ENCODE measurements around the gene RNF130. TPM values are rescaled to one million over a fixed set of nuclear protein-coding genes. Genes with fewer than 3 reads are reported as not detected.

RNF130 gene
- total and polyA plus RNA-seq, 2 of the 13 experiments (the other 11 are each of a cell fraction or from before 2014, with no cell fraction given): 28.2 to 28.3 TPM

GRCh38 chr5:180026734-180027458 is 44.7 kb downstream of the RNF130 start (continued):
- no peak for TF ChIP-seq USF2 (IDR thresholded peaks at IDR 0.05; ENCODE audit: low read depth, low read length)
- TF ChIP-seq USF2 (CRISPR knock-in tag; IDR thresholded peaks at IDR 0.05; ENCODE audit: borderline replicate concordance): no peak
- no peak for TF ChIP-seq MEIS2 (CRISPR knock-in tag; IDR thresholded peaks at IDR 0.05)
- TF ChIP-seq ZSCAN29 (CRISPR knock-in tag; conservative IDR thresholded peaks at IDR 0.05): no peak
- no peak for TF ChIP-seq PRPF4 (IDR thresholded peaks at IDR 0.05; ENCODE audit: low read depth, low read length, poor library complexity, severe bottlenecking)
- no peak for TF ChIP-seq RNF2 (conservative IDR thresholded peaks at IDR 0.05; ENCODE audit: low read depth)
- no peak for TF ChIP-seq HOXA3 (CRISPR knock-in tag; IDR thresholded peaks at IDR 0.05)
- TF ChIP-seq ATF2 (CRISPR knock-in tag; IDR thresholded peaks at IDR 0.05): no peak
- no peak for TF ChIP-seq ZFP36L1 (CRISPR knock-in tag; IDR thresholded peaks at IDR 0.05)
- TF ChIP-seq AHR (CRISPR knock-in tag; IDR thresholded peaks at IDR 0.05): no peak
- TF ChIP-seq MIXL1 (CRISPR knock-in tag; IDR thresholded peaks at IDR 0.05): no peak
- TF ChIP-seq GPN1 (CRISPR knock-in tag; IDR thresholded peaks at IDR 0.05; ENCODE audit: borderline replicate concordance): no peak
- TF ChIP-seq SIN3A (IDR thresholded peaks at IDR 0.05; ENCODE audit: borderline replicate concordance, low read depth, low read length): no peak
